ENCODE measurements around the gene SPCS1.

The SPCS1 gene

GRCh38 chr3:52739730-52740129, 33.8 kb downstream of the SPCS1 start (continued):
- no peak for TF ChIP-seq ARNTL (CRISPR knock-in tag; IDR thresholded peaks at IDR 0.05; ENCODE audit: borderline replicate concordance, low read depth)
- no peak for TF ChIP-seq GLIS3 (CRISPR knock-in tag; IDR thresholded peaks at IDR 0.05)
- TF ChIP-seq PPARA (CRISPR knock-in tag; IDR thresholded peaks at IDR 0.05; ENCODE audit: borderline replicate concordance) = no peak

DNA sequence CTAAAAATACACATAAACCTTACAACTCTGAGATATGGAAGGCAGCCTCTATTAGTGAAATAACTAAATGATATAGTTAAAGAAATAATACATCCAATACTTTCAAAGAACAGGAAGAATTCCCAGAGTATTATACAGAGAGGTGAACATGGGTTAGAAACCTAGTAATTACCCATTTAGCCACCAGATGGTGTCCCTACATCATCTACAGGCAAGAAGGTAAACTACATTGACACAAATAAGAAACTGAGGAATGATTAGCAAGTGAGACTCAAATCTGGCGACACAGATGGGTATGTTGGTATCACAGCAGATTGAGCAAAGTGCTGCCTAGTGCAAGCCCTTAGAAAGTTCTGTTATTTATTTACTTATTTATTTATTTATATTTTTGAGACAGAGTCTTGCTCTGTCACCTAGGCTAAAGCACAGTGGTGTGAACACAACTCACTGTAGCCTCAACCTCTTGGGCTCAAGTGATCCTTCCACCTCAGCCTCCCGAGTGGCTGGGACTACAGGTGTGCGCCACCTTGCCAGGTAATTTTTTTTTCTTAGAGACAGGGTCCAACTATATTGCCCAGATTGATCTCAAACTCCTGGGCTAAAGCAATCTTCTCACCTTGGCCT, 36.6 kb downstream of the SPCS1 start:
- peak; percentile 81 for ATAC-seq
- no peak for TF ChIP-seq OSR1 (CRISPR knock-in tag; IDR thresholded peaks at IDR 0.05)
- TF ChIP-seq, protein P1, sequence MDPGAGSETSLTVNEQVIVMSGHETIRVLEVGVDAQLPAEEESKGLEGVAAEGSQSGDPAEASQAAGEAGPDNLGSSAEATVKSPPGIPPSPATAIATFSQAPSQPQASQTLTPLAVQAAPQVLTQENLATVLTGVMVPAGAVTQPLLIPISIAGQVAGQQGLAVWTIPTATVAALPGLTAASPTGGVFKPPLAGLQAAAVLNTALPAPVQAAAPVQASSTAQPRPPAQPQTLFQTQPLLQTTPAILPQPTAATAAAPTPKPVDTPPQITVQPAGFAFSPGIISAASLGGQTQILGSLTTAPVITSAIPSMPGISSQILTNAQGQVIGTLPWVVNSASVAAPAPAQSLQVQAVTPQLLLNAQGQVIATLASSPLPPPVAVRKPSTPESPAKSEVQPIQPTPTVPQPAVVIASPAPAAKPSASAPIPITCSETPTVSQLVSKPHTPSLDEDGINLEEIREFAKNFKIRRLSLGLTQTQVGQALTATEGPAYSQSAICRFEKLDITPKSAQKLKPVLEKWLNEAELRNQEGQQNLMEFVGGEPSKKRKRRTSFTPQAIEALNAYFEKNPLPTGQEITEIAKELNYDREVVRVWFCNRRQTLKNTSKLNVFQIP (CRISPR knock-in tag; IDR thresholded peaks at IDR 0.05; ENCODE audit: borderline replicate concordance, low read depth) = no peak
- no peak for TF ChIP-seq TCF4 (CRISPR knock-in tag; IDR thresholded peaks at IDR 0.05; ENCODE audit: borderline replicate concordance)
- no peak for TF ChIP-seq ESRRG (CRISPR knock-in tag; IDR thresholded peaks at IDR 0.05)

DNA sequence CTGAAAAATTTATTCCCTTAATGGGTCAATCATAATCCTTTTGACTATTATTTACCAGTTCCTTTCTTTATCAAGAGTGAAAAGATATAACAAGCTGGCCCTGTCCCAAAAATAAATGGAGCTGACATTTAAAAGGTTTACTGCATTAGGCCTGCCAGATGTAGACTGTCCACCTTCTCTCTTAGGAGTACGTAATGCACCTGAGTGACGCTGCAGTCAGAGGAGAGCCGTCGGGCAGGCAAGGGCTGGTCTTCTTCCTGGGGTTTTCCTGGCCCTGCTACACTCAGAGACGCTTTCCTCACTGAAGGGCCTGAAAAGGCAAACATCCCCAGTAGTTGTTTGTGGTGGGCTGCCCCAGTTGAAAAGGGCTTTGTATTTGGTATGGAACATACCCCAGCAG, 37.2 kb downstream of the SPCS1 start:
- TF ChIP-seq, protein P1 (CRISPR knock-in tag; IDR thresholded peaks at IDR 0.05; ENCODE audit: borderline replicate concordance, low read depth) = no peak
- TF ChIP-seq ZFP3 (CRISPR knock-in tag; IDR thresholded peaks at IDR 0.05) (no peak), ESRRG (CRISPR knock-in tag; IDR thresholded peaks at IDR 0.05) (no peak), ZFP30 (CRISPR knock-in tag; IDR thresholded peaks at IDR 0.05) (no peak), CSDC2 (CRISPR knock-in tag; IDR thresholded peaks at IDR 0.05) (no peak)
- ATAC-seq = no peak

DNA sequence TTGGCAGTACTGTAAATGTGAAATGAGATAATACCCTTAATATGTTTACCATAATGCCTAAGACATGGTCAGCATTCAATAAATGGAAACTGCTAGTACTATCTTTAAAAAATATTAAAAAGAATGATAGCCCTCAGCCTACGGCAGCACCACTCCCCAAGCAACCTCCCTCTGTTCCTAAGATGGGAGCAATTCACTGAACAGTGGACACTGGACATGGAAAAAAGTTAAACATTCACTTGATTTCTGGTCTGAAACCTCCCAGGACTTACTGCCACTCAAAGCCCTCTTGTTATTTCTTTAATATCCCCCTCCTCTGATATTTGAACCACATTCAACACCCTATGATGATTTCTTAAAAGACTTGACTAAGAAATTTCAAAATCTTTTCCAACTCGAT, 37.8 kb downstream of the SPCS1 start:
- TF ChIP-seq ZNF70 (CRISPR knock-in tag; IDR thresholded peaks at IDR 0.05) (no peak), ZNF8 (CRISPR knock-in tag; IDR thresholded peaks at IDR 0.05) (no peak), PPARA (CRISPR knock-in tag; IDR thresholded peaks at IDR 0.05; ENCODE audit: borderline replicate concordance) (no peak)
- TF ChIP-seq, protein P2, sequence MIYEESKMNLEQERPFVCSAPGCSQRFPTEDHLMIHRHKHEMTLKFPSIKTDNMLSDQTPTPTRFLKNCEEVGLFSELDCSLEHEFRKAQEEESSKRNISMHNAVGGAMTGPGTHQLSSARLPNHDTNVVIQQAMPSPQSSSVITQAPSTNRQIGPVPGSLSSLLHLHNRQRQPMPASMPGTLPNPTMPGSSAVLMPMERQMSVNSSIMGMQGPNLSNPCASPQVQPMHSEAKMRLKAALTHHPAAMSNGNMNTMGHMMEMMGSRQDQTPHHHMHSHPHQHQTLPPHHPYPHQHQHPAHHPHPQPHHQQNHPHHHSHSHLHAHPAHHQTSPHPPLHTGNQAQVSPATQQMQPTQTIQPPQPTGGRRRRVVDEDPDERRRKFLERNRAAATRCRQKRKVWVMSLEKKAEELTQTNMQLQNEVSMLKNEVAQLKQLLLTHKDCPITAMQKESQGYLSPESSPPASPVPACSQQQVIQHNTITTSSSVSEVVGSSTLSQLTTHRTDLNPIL (CRISPR knock-in tag; IDR thresholded peaks at IDR 0.05; ENCODE audit: low read depth) = no peak
- no peak for ATAC-seq

GRCh38 chr3:52752045-52752660, 46.2 kb downstream of the SPCS1 start:
- TF ChIP-seq PATZ1 (CRISPR knock-in tag; IDR thresholded peaks at IDR 0.05; ENCODE audit: borderline replicate concordance) = no peak
- TF ChIP-seq OSR1 (CRISPR knock-in tag; IDR thresholded peaks at IDR 0.05) = no peak
- ATAC-seq = no peak

DNA sequence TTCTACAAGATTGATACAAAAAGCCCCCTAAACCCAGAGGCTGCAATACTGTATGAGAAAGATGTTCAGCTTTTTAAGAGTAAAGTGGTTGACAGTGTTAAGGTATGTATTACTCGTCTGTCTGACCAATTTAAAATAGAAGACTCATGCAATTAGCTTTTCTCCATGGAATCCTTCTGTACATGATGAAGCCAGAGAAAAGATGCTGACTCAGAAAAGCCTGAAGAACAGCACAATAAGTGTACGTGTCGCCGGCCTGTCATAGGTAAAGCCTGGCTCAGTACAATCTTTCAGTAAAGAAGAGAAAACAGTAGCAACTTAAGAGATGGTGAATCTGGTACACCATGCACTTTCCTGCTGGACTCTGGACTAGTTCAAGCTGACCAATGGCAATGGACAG, 48.5 kb downstream of the SPCS1 start:
- no peak for ATAC-seq
- no peak for TF ChIP-seq ZNF70 (CRISPR knock-in tag; IDR thresholded peaks at IDR 0.05)
- TF ChIP-seq, protein P2 (CRISPR knock-in tag; IDR thresholded peaks at IDR 0.05; ENCODE audit: low read depth) = no peak
- TF ChIP-seq BACH2 (CRISPR knock-in tag; IDR thresholded peaks at IDR 0.05; ENCODE audit: borderline replicate concordance) = no peak
- no peak for TF ChIP-seq PPARA (CRISPR knock-in tag; IDR thresholded peaks at IDR 0.05; ENCODE audit: borderline replicate concordance)
- TF ChIP-seq ZNF565 (CRISPR knock-in tag; conservative IDR thresholded peaks at IDR 0.05; ENCODE audit: low read depth) = no peak
- no peak for TF ChIP-seq OSR1 (CRISPR knock-in tag; IDR thresholded peaks at IDR 0.05)
- TF ChIP-seq ZNF8 (CRISPR knock-in tag; IDR thresholded peaks at IDR 0.05) = no peak
- TF ChIP-seq SNAI2 (CRISPR knock-in tag; IDR thresholded peaks at IDR 0.05) = no peak
- TF ChIP-seq, protein P3, sequence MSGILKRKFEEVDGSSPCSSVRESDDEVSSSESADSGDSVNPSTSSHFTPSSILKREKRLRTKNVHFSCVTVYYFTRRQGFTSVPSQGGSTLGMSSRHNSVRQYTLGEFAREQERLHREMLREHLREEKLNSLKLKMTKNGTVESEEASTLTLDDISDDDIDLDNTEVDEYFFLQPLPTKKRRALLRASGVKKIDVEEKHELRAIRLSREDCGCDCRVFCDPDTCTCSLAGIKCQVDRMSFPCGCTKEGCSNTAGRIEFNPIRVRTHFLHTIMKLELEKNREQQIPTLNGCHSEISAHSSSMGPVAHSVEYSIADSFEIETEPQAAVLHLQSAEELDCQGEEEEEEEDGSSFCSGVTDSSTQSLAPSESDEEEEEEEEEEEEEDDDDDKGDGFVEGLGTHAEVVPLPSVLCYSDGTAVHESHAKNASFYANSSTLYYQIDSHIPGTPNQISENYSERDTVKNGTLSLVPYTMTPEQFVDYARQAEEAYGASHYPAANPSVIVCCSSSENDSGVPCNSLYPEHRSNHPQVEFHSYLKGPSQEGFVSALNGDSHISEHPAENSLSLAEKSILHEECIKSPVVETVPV (CRISPR knock-in tag; IDR thresholded peaks at IDR 0.05) = no peak
- TF ChIP-seq ZFP30 (CRISPR knock-in tag; IDR thresholded peaks at IDR 0.05) = no peak
- no peak for TF ChIP-seq ESRRG (CRISPR knock-in tag; IDR thresholded peaks at IDR 0.05)
- TF ChIP-seq CSDC2 (CRISPR knock-in tag; IDR thresholded peaks at IDR 0.05) = no peak
- TF ChIP-seq ZFP3 (CRISPR knock-in tag; IDR thresholded peaks at IDR 0.05) = no peak
- TF ChIP-seq, protein P1 (CRISPR knock-in tag; IDR thresholded peaks at IDR 0.05; ENCODE audit: borderline replicate concordance, low read depth) = no peak
